Activated T-cell treated with anti-CD3 and anti-CD28 coated beads, Interleukin-2, amount 50 U/mL, for 1 hour (primary cell): ENCODE data around the gene ACOT7.
"Not testable (repeated sequence)": the region's sequence is repeated elsewhere in the genome, so short reads cannot be mapped to it uniquely, and the experiment has no call there.

Source experiments
- DNase-seq: peaks from one replicate; pipeline ENCODE4 v3.0.0-alpha.2; 2020

Gene ACOT7

GRCh38 chr1:6307682-6308081 is 85.9 kb downstream of the ACOT7 start:
- not testable (repeated sequence) for DNase-seq

GRCh38 chr1:6307099-6307498 is 86.5 kb downstream of the ACOT7 start:
- no peak for DNase-seq

GRCh38 chr1:6303397-6304012 is 90.1 kb downstream of the ACOT7 start:
- DNase-seq, result no peak

GRCh38 chr1:6302568-6302967 is 91.0 kb downstream of the ACOT7 start:
- DNase-seq, result no peak

GRCh38 chr1:6301526-6301925 is 92.0 kb downstream of the ACOT7 start:
- DNase-seq, result no peak

GRCh38 chr1:6300342-6301048 is 93.1 kb downstream of the ACOT7 start:
- no peak for DNase-seq

- no peak for DNase-seq
Observed at GRCh38 chr1:6299557-6300165, 93.9 kb downstream of the ACOT7 start.

GRCh38 chr1:6298940-6299465 is 94.6 kb downstream of the ACOT7 start:
- DNase-seq, result no peak

GRCh38 chr1:6298530-6298929 is 95.0 kb downstream of the ACOT7 start:
- no peak for DNase-seq

GRCh38 chr1:6295910-6296309 is 97.7 kb downstream of the ACOT7 start:
- DNase-seq, result no peak

- DNase-seq, result no peak
Observed at GRCh38 chr1:6294890-6295556, 98.5 kb downstream of the ACOT7 start.

GRCh38 chr1:6294080-6294889 is 99.3 kb downstream of the ACOT7 start:
- no peak for DNase-seq

- DNase-seq, result no peak
Observed at GRCh38 chr1:6292102-6292501, 101.5 kb downstream of the ACOT7 start.

GRCh38 chr1:6288665-6289064 is 104.9 kb downstream of the ACOT7 start:
- no peak for DNase-seq

GRCh38 chr1:6288026-6288425 is 105.5 kb downstream of the ACOT7 start:
- DNase-seq, result no peak

GRCh38 chr1:6287431-6287886 is 106.1 kb downstream of the ACOT7 start:
- DNase-seq, result no peak

GRCh38 chr1:6287029-6287428 is 106.5 kb downstream of the ACOT7 start:
- DNase-seq, result no peak

- DNase-seq, result no peak
Observed at GRCh38 chr1:6286266-6286665, 107.3 kb downstream of the ACOT7 start.

- DNase-seq, result no peak
Observed at GRCh38 chr1:6285336-6285735, 108.2 kb downstream of the ACOT7 start.

GRCh38 chr1:6282577-6283270 is 110.8 kb downstream of the ACOT7 start:
- DNase-seq, result no peak

- DNase-seq, result no peak
Observed at GRCh38 chr1:6281511-6282402, 111.8 kb downstream of the ACOT7 start.
